ENCODE data around the gene ZXDC. TPM values are rescaled to one million over a fixed set of nuclear protein-coding genes. Genes with fewer than 3 reads are reported as not detected.

The ZXDC gene
- total RNA-seq, 1 experiment from 2014 or later: 17.2 TPM

DNA sequence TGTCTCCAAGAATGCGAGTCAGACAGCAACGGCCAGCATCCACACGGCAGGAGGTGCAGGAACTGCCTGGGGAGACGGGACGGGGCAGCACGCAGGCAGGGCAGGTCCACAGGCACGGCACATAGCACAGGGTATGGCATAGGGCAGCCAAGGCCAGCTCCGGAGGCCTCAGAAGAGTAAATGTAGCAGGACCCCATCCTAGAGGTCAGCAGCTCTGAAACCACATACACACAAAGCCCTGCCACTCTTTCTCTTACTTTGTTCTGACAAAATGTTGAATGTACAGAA lies 26.9 kb downstream of the ZXDC start:
- Histone ChIP-seq H3K27ac (no peak overlapping the region), H3K27me3 (no peaks in the 10 kb centered on the region), H3K36me3 (peaks cover 7% of the 10 kb centered on the region; the same call in 1 of the 2 replicates), H3K4me1 (no peaks in the 10 kb centered on the region), H3K9me3 (replicated peaks) (no peaks in the 10 kb centered on the region), H3K4me3 (no peak overlapping the region)
- no peak for DNase-seq

DNA sequence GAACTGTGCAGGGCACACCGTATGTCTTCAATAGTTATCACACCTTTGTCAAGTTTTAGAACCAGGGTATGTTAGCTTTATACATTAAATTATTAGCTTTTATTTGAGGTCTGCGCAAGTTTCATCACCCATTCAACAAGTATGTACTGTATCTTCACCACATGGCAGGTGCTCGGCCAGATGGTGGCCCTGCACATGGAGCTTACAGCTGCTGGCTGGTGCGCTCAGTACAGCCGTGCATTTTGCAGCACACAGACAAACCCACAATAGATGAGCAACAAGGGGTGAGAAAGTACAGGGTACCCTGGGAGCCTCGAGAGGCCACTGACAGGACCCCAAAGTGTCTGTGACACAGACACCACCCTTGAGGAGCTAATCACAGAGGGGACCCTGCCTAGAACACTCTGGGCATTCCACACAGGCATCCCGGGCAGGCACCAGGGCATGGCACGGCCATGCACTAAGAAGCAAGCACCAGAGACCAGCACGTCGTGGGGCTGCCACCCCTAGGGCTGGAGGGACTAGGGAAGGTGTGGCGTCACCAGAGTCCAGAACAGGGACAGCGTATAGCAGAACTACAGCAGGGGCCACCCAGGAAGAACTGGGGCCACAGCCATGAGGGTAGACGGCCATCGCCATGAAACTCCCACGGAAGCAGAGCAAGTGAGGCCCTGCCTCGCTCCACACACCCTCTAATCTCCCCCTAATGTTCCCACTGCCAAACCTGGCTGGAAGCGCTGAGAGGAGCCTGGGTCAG lies 27.4 kb downstream of the ZXDC start:
- no peak overlapping the region for H3K27ac ChIP-seq
- no peaks in the 10 kb centered on the region for H3K4me1 ChIP-seq
- H3K36me3 ChIP-seq: peaks cover 6% of the 10 kb centered on the region; the same call in 1 of the 2 replicates
- no peak for DNase-seq
- no peak overlapping the region for H3K4me3 ChIP-seq
- no peaks in the 10 kb centered on the region for H3K9me3 ChIP-seq (replicated peaks)
- H3K27me3 ChIP-seq: no peaks in the 10 kb centered on the region

DNA sequence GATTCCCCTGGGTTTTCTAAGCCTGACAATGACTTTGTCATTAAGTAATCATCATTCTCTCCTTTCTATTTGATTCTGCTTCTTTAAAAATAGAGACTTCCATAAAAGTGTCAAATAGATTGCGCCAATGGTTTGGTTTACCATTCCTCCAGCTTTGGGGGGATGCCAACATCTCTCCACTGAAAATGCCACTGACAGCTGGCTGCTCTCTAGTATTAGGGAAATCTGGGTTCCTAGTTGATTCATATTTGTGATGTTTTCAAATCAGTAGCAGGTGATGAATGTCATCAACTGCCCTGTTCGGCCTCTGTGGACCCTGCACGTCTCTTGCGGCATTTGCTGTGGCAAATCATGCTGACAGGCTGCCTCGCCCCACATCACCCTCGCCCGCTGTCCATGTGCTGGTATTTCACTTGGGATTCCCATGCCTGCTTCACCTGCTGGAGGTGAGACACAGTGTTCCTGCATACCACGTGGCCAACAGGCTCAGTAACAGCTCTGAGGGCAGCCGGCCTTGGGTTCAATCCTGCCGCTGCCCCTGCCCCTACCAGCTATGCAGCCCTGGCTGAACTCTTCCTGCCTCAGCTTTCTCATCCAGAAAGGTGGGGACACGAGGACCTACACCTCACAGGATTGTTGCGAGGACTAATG lies 28.1 kb downstream of the ZXDC start:
- Histone ChIP-seq H3K9me3 (replicated peaks) (no peaks in the 10 kb centered on the region), H3K4me1 (no peaks in the 10 kb centered on the region), H3K27me3 (no peaks in the 10 kb centered on the region), H3K27ac (no peak overlapping the region), H3K4me3 (no peak overlapping the region), H3K36me3 (peaks cover 3% of the 10 kb centered on the region; the same call in 1 of the 2 replicates)
- no peak for DNase-seq

DNA sequence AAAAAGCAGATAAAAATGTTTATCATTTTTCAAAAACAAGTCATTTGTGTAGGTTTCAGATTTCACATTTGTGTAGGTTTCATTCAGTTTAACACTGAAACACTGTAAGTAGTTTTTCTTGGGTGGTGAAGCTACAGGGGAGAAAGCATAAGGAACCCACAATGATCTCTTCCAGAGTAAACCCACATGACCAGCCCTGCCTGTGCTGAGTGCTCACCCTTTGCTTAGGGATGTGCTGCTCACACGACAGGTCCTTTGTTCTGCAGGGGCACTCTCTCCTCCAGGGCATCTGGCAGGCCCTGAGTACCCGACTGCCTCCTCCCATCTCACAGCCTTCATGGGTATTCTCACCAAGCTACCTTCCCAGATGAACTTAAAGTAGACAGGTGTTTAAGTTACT lies 28.9 kb downstream of the ZXDC start:
- Histone ChIP-seq H3K36me3 (peaks cover 3% of the 10 kb centered on the region; the same call in 1 of the 2 replicates), H3K27me3 (no peaks in the 10 kb centered on the region), H3K9me3 (replicated peaks) (no peaks in the 10 kb centered on the region), H3K4me1 (no peaks in the 10 kb centered on the region), H3K4me3 (no peak overlapping the region), H3K27ac (no peak overlapping the region)
- DNase-seq: no peak

DNA sequence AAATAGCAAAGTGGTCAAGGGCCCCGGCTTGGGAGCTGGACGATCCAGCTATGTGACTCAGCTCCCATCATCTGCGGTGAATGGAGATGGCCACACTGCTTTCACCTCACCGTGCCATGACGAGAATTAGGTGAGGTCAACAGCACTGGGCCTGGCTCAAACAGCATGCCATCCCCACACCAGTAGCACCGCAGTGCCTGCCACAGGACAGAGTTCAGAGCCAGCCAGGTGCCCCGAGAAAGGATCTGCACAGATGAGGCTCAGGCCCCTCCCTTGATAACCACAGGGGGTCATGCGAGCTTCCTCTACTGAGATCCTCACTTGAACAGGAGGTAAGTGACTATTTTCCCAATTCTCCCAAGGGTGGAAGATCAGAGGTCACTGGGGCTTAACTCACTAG lies 29.4 kb downstream of the ZXDC start:
- Histone ChIP-seq H3K27ac (no peak overlapping the region), H3K9me3 (replicated peaks) (no peaks in the 10 kb centered on the region), H3K4me3 (no peak overlapping the region), H3K36me3 (peaks cover 3% of the 10 kb centered on the region; the same call in 1 of the 2 replicates), H3K27me3 (no peaks in the 10 kb centered on the region), H3K4me1 (no peaks in the 10 kb centered on the region)
- no peak for DNase-seq

DNA sequence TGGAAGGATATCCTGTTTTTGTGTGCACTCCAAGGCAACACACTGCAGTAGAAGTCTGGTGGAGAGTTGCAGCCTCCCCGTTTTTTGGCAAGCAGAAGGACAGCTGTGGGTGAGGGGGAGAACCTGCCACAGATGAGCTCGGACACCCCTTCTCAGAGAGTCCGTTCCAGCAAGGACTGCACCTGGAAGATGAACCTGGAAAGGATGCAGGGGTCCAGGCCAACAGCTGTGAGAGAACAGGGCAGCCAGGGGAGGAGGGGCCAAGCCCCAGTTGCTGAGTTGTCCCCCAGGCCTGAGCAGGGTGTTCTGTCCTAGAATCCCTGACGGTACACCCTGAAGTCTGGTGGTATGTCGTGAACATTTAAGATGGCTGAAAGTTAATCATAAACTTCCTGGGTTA lies 30.2 kb downstream of the ZXDC start:
- H3K36me3 ChIP-seq: no peaks in the 10 kb centered on the region
- no peak overlapping the region for H3K27ac ChIP-seq
- DNase-seq: no peak
- H3K4me1 ChIP-seq: no peaks in the 10 kb centered on the region
- H3K27me3 ChIP-seq: no peaks in the 10 kb centered on the region
- no peaks in the 10 kb centered on the region for H3K9me3 ChIP-seq (replicated peaks)
- no peak overlapping the region for H3K4me3 ChIP-seq

DNA sequence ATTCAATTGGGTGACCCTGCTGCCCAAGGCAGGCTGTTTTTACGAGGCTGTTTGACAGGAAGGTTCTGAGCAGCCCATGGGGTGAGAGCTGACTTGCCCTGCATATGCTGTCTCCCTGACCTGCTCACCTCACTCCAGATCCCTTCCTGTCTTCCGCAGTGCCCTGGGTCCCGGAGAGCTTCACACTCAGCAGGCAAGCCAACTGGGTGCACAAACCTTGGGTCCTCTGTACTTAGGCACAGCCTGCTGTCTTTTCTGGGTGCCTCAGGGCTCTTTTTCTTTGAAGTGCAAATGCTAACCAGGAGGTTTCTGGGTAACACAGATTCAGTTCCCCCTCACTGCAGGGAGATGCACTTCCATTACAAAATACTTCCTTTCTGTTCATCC lies 32.8 kb downstream of the ZXDC start:
- no peaks in the 10 kb centered on the region for H3K9me3 ChIP-seq (replicated peaks)
- no peak overlapping the region for H3K27ac ChIP-seq
- DNase-seq: no peak

DNA sequence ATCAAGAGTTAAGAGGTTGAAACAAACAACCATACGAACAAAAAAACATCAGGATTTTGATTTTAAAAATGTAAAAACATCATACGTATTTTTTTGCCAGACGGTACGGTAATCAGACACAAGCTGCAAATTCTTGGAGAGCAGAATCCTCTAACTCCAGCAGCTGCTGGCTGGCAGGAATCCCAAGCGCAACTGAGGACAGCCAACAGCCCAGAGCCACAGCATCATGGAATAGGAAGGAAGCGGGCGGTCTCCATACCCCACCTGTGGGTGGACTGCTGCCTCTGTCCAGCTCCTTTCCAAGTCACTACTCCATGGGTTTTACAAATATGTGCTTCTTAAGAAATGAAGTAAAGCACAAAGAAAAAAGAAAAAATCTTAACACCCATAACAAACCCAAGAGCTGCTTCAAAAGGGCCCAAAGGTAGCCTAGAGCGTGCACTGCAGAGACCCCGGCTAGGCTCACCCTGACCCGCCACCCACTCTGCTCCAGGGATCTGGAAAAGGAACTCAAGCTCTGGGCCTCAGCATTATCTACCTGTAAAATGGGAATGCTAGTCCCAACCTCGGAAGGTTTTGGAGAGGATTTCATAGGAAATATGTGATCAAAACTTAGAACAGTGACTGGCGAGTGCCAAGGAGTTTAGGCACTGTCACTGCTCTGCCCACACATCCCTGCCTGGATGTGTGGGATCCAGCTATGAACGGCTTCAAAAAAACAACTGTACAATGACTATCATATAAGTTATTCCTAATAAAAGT lies 33.4 kb downstream of the ZXDC start:
- Histone ChIP-seq H3K4me3 (no peak overlapping the region), H3K36me3 (no peaks in the 10 kb centered on the region), H3K4me1 (no peaks in the 10 kb centered on the region), H3K27ac (no peak overlapping the region), H3K9me3 (replicated peaks) (no peaks in the 10 kb centered on the region), H3K27me3 (no peaks in the 10 kb centered on the region)
- no peak for DNase-seq

More for the DNA sequence above, 32.8 kb downstream of the ZXDC start:
- no peaks in the 10 kb centered on the region for H3K36me3 ChIP-seq
- H3K27me3 ChIP-seq: no peaks in the 10 kb centered on the region
- H3K4me1 ChIP-seq: no peaks in the 10 kb centered on the region
- H3K4me3 ChIP-seq: no peak overlapping the region

DNA sequence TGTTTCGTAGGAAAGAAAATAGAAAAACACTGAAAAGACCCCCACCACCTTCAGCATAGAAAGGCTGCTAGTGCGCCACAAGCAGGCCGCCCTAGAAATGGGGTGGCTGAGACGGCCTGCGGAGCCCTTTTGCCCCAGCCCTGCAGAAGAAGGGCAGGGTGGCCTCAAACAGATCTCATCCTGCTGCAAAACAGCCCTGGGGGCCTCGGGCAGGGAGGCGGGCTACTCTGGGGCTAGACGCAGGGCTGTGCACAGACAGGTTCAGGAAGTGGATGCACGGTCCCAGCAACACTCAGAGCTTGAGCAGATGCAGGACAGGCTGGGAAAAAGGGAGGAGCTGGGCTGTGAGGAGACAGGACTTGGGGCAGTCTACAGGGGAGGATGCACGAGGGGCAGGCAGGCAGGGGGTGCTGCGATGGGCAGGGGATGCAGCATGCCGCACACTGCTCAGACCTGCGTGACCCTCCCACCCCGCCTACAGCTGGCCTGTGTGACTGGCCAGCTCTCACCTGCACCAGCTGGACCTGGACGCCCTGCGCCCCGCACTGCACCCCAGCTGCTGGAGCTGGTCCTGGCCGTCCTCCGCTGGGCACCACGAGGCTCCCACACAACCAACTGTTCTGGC lies 34.3 kb downstream of the ZXDC start:
- Histone ChIP-seq H3K4me1 (no peaks in the 10 kb centered on the region), H3K9me3 (replicated peaks) (no peaks in the 10 kb centered on the region), H3K4me3 (no peak overlapping the region), H3K27me3 (no peaks in the 10 kb centered on the region), H3K36me3 (no peaks in the 10 kb centered on the region), H3K27ac (no peak overlapping the region)
- no peak for DNase-seq

DNA sequence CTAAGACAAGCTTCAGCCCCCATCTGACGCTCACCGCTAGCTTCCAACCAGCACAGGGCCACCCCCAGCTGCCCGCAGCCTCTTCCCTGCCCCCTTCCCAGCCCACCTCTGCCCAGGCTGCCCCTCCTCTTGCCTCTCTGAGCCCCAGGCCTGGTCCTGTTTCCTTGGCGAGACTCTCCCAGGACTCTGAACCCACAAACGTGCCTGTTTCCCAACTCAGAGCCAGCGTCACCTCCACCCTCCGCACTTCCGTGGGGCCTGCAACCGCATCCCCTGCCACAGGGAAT lies 35.0 kb downstream of the ZXDC start:
- no peaks in the 10 kb centered on the region for H3K36me3 ChIP-seq
- no peaks in the 10 kb centered on the region for H3K27me3 ChIP-seq
- no peaks in the 10 kb centered on the region for H3K4me1 ChIP-seq
- DNase-seq: no peak
- H3K27ac ChIP-seq: no peak overlapping the region
- no peaks in the 10 kb centered on the region for H3K9me3 ChIP-seq (replicated peaks)
- no peak overlapping the region for H3K4me3 ChIP-seq

DNA sequence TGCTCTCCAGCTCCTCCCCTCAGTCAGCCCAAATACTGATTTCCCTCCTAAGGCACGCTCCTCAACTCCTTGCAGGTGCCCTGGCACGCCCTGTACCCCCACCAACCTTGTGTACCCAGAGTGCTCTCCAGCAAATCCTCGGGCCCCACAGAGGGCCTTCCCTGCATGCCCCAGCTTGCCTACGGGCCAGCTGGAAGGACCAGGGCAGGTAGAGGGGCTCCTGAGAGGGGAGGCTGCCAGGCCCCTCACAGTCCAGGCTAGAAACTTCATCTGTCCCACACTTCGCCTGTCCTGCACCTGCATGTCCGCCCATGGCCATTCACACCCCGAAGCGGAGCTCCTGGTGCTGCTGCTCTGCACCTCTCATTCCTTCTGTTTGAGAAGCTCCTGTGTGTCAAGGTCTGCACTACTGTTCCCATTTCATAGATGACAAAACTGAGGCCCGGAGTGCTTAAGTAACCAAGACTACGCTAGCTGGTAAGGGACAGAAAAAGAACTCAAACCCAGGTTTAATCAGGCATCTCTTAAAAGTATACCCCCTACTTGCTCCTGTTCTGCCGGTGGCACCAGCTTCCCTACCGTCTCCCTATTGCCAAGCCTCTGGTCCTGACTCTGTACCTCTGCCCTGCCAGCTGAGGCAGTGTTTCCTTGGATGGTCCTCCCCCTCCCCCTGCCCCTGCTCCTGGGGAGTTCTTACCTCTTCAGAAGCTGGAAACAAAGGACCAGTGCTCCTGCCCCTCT lies 35.6 kb downstream of the ZXDC start:
- no peaks in the 10 kb centered on the region for H3K4me1 ChIP-seq
- no peak overlapping the region for H3K27ac ChIP-seq
- H3K36me3 ChIP-seq: no peaks in the 10 kb centered on the region
- no peak overlapping the region for H3K4me3 ChIP-seq
- no peak for DNase-seq
- no peaks in the 10 kb centered on the region for H3K27me3 ChIP-seq
- H3K9me3 ChIP-seq (replicated peaks): no peaks in the 10 kb centered on the region

DNA sequence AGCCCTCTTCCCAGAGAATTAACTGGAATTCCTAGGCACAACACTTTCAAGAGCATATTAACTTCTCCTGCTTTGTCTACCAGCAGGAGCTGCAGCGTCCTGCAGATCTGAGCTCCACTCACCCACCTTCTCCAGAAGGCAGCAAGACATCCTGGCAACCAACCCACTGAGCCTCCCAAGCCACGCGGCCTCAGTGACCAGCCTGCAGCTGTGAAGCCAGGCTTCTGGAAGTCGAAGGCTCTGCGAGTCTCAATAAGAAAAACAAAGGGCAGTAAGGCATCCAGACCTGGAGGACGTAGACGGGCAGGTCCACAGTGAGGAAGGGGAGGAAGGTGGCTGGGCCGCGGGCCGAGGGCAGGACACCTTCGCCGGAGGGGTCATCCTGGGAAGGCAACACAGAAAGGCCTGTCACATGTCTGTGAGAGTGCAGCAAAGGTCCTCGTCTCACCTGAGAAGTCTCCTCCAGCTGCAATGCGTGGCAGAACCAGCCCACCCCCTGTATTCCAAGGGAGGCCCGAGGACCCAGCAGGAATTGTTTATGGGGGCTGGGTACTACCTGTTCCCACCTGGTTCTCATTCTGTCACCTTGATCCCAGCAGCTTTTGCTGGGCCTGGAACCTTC lies 36.2 kb downstream of the ZXDC start:
- H3K4me3 ChIP-seq: no peak overlapping the region
- DNase-seq: no peak
- no peak overlapping the region for H3K27ac ChIP-seq
- H3K36me3 ChIP-seq: no peaks in the 10 kb centered on the region
- no peaks in the 10 kb centered on the region for H3K9me3 ChIP-seq (replicated peaks)
- no peaks in the 10 kb centered on the region for H3K4me1 ChIP-seq
- H3K27me3 ChIP-seq: no peaks in the 10 kb centered on the region

DNA sequence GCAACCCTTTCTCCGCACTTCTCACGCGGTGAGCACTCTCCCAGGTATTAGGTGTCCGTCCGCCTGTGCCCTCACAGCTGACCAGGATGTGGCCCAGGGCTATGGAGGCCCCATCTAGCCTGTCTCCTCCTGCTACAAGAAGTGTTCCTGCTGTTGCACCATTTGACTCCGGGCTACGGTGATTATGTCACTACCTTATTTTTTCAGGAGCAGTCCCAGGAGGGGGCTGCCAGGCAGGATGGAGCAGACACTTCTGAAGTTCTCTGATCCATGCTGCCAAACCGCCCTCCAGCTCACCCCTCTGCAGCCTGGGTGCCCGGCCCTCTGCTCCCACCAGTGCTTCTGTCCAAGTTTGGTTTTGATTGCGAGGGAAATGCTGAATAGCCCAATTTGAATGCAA lies 36.9 kb downstream of the ZXDC start:
- DNase-seq: no peak
- H3K27me3 ChIP-seq: no peaks in the 10 kb centered on the region
- no peaks in the 10 kb centered on the region for H3K9me3 ChIP-seq (replicated peaks)
- H3K27ac ChIP-seq: no peak overlapping the region
- no peaks in the 10 kb centered on the region for H3K4me1 ChIP-seq
- no peaks in the 10 kb centered on the region for H3K36me3 ChIP-seq
- no peak overlapping the region for H3K4me3 ChIP-seq

DNA sequence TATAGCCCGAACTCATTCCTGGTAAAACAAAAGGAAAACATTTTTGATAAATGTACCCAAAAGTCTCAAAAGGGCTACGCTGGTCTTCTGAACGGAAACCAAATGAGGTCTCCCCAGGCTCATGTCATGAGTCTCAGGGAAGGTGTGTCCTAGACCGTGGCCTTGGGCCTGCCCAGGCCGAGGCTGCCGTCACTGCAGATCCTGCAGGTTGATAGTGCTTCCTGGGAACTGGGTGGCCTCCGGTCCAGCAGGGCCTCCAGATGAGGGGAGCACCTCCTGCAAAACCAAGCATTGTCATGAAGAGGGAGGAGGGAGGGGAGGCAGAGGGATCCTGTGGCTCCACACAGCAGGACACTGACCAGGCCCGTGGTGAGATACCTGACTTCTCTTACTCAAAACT lies 37.5 kb downstream of the ZXDC start:
- Histone ChIP-seq H3K4me3 (no peak overlapping the region), H3K27me3 (no peaks in the 10 kb centered on the region), H3K27ac (no peak overlapping the region), H3K4me1 (no peaks in the 10 kb centered on the region), H3K36me3 (no peaks in the 10 kb centered on the region), H3K9me3 (replicated peaks) (no peaks in the 10 kb centered on the region)
- no peak for DNase-seq
